Activated CD4-positive, alpha-beta T cell treated with anti-CD3 and anti-CD28 coated beads for 36 hours (primary cell): ENCODE data around the gene CDKN2AIP. TPM values are rescaled to one million over a fixed set of nuclear protein-coding genes. Genes with fewer than 3 reads are reported as not detected.
"Not testable (repeated sequence)": the region's sequence is repeated elsewhere in the genome, so short reads cannot be mapped to it uniquely, and the experiment has no call there.

ENCODE experiments used
- ATAC-seq: fragments of 200-7000 bp; cut with Tn5 transposase; one replicate; pipeline ENCODE4 v1.10.0; 2021; ENCODE audit warnings: mild to moderate bottlenecking, moderate library complexity
- CTCF ChIA-PET: fragments of 350-600 bp; sonication (Branson Sonifier 250); formaldehyde crosslinking; loops from one replicate; lab custom pipeline; 2021; ENCODE audit warnings: antibody characterized with exemption; lab: Charles Lee
- POLR2A ChIA-PET: fragments of 350-600 bp; sonication (Branson Sonifier 250); formaldehyde crosslinking; loops from one replicate; lab custom pipeline; 2021; ENCODE audit warnings: antibody characterized with exemption, inconsistent platforms; lab: Charles Lee
- DNase-seq: peaks from one replicate; pipeline ENCODE4 v3.0.0-alpha.2; 2020
- H3K27ac Mint-ChIP-seq: one replicate; pipeline ENCODE4 v1.8.0; 2021; ENCODE audit warnings: mixed read lengths
- H3K27me3 Mint-ChIP-seq: one replicate; pipeline ENCODE4 v1.8.0; 2021; ENCODE audit warnings: mixed read lengths
- H3K36me3 Mint-ChIP-seq: one replicate; pipeline ENCODE4 v1.8.0; 2021; ENCODE audit warnings: low read depth, mixed read lengths
- H3K4me1 Mint-ChIP-seq: one replicate; pipeline ENCODE4 v1.8.0; 2021; ENCODE audit warnings: mixed read lengths
- H3K4me3 Mint-ChIP-seq: one replicate; pipeline ENCODE4 v1.8.0; 2021; ENCODE audit warnings: mild to moderate bottlenecking, moderate library complexity, mixed read lengths
- H3K9me3 Mint-ChIP-seq: one replicate; pipeline ENCODE4 v1.8.0; 2021; ENCODE audit warnings: low read depth, mixed read lengths
- intact Hi-C, 2 experiments: fragments of 100-400 bp; cut with DNase I in 1 of 2; cut with micrococcal nuclease in 1 of 2; formaldehyde crosslinking; loops; one replicate each; pipeline versions ENCODE4 v1.14.2 to v1.15.1; 2022 to 2024; cut with DNase I, micrococcal nuclease
- total RNA-seq, 2 experiments: library from RNA; stranded (reverse); gene quantifications; one replicate each; pipeline ENCODE4 v1.2.3, GENCODE V29; 2021

Gene CDKN2AIP
- total RNA-seq, 2 experiments from 2014 or later, result 19.4 to 22.8 TPM

DNA sequence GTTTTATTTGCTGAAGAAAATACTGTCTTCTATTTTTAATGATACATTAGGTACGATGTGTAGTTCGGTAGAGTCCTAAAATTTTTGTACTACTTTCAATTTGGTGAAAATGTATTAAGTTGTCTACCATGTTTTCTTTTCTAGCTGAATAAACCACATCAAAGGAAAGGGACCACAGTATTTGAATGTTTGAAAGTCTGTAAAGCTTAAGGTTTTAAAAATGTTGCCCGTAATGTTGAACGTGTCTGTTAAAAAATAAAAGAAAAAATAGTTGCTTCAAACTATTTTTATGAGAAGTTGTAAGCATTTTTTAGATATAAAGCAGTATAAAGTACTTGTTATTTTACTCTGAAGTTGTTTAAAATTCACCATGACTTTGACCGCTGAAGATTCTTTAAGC is 3.2 kb downstream of the CDKN2AIP start:
- CTCF ChIA-PET, result interaction anchor here (0.7 to 1.9 kb wide), 4 partner anchors 15 to 70 kb away, joined by 3 to 7 read pairs (median 3); no protein-coding TSS in a partner anchor
- Mint-ChIP-seq H3K4me3 (peak overlapping the region; percentile 60), H3K4me1 (peaks cover 46% of the 10 kb centered on the region), H3K36me3 (peaks cover 56% of the 10 kb centered on the region), H3K27me3 (no peaks in the 10 kb centered on the region), H3K27ac (peak overlapping the region; percentile 8), H3K9me3 (no peaks in the 10 kb centered on the region)
- no peak for DNase-seq
- intact Hi-C loops, result loop anchor here in 1 of 2 experiments (10.0 kb wide), 2 partner anchors 1287 to 1947 kb away; partner anchors contain the start of genes ANKRD37, CENPU and LRP2BP
- no peak for ATAC-seq
- POLR2A ChIA-PET, result interaction anchor here (0.7 kb wide), 1 partner anchor 185 kb away, joined by 3 read pairs; no protein-coding TSS in a partner anchor

DNA sequence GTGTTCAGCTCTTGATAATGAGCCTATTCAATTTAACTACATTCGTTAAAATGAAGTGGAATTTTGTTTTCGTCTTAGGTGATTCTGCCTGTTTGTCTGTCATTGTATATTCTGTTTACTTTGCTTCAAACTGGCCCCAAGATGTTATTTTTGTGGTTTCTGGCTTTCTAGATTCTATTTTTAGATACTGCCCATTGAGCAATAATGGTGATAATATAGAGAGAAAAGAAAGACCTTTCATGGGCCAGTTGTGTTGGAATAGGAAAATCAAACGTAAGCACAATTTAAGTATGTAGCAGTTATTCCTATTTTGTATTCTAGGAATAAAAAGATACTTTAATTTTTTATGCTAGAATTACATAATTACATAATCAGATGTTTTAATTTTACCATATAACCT is 4.0 kb downstream of the CDKN2AIP start:
- Mint-ChIP-seq H3K27ac (peak overlapping the region; percentile 55), H3K9me3 (no peaks in the 10 kb centered on the region), H3K4me3 (no peak overlapping the region), H3K4me1 (peaks cover 39% of the 10 kb centered on the region), H3K36me3 (peaks cover 60% of the 10 kb centered on the region), H3K27me3 (no peaks in the 10 kb centered on the region)
- ATAC-seq (no peak), DNase-seq (no peak)
- POLR2A ChIA-PET, result no interaction called here
- CTCF ChIA-PET, result interaction anchor here (0.7 to 1.2 kb wide), 2 partner anchors 20 to 70 kb away, joined by 3 read pairs; no protein-coding TSS in a partner anchor
- intact Hi-C loops, result loop anchor here in 1 of 2 experiments (10.0 kb wide), 2 partner anchors 1286 to 1946 kb away; partner anchors contain the start of genes ANKRD37, CENPU and LRP2BP

DNA sequence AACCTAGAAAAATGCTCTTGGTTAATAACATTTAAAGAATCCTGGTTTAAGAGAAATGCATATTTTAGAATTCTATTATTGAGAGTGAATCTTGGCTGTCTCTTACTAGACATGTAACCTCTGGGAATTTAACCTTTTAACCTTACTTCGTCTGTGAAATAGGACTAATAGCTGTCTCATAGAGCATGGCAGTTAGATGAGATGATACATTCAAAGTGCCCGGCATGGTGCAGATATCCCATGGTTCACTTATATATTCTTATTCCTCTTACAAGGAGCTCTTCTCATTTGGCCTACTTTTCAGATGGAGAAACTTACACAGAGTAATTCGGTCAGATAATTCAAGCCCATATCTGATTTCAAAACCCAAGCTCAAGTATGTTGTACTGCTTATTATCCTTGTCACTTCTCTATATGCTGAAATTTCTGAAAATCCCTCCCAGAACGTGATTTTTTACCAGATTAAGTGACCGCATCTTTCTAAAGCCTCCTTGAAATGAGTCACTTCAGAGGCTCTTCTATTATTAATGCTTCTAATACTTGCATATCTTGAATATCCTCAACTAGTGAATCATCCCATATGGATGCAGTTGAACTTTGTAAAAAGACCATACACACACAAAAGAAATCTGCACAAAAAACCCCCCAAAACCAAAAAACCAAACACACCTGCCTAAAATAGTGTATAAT is 4.9 kb downstream of the CDKN2AIP start:
- ChIA-PET POLR2A (interaction anchor here (0.7 to 1.2 kb wide), 2 partner anchors 11 to 28 kb away, joined by 4 to 6 read pairs; no protein-coding TSS in a partner anchor), CTCF (interaction anchor here (1.0 kb wide), 1 partner anchor 42 kb away, joined by 4 read pairs; no protein-coding TSS in a partner anchor)
- Mint-ChIP-seq H3K9me3 (no peaks in the 10 kb centered on the region), H3K4me3 (no peak overlapping the region), H3K27ac (peak overlapping the region; percentile 45), H3K36me3 (peaks cover 60% of the 10 kb centered on the region), H3K4me1 (peaks cover 38% of the 10 kb centered on the region), H3K27me3 (no peaks in the 10 kb centered on the region)
- intact Hi-C loops, result loop anchor here in 1 of 2 experiments (10.0 kb wide), 2 partner anchors 1285 to 1945 kb away; partner anchors contain the start of genes ANKRD37, CENPU and LRP2BP
- DNase-seq, result no peak
- ATAC-seq, result no peak

DNA sequence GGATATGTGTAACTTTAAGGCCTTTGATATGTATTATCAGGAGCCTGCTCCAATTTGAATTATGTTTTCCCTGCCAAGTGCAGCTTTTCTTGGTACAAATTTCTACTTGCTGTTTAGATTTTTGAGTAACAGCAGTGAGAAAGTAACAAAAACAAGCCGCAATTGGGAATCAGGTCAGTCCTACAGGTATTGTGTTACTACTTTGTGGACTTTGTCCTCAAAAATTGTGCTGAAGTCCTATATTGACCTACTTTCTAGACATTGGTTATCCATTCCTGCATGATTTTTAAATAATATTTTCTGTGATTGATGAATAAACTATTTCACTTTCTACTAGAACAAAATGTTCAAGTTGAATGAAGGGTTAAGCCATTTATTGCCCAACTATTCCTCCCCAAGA is 5.7 kb downstream of the CDKN2AIP start:
- Mint-ChIP-seq H3K9me3 (no peaks in the 10 kb centered on the region), H3K4me3 (no peak overlapping the region), H3K36me3 (peaks cover 62% of the 10 kb centered on the region), H3K4me1 (peaks cover 41% of the 10 kb centered on the region), H3K27me3 (no peaks in the 10 kb centered on the region), H3K27ac (peak overlapping the region; percentile 31)
- ChIA-PET POLR2A (interaction anchor here (1.2 kb wide), 1 partner anchor 10 kb away, joined by 6 read pairs; no protein-coding TSS in a partner anchor), CTCF (interaction anchor here (0.6 kb wide), 1 partner anchor 466 kb away, joined by 5 read pairs; no protein-coding TSS in a partner anchor)
- ATAC-seq (no peak), DNase-seq (no peak)
- intact Hi-C loops, result no loop called here

DNA sequence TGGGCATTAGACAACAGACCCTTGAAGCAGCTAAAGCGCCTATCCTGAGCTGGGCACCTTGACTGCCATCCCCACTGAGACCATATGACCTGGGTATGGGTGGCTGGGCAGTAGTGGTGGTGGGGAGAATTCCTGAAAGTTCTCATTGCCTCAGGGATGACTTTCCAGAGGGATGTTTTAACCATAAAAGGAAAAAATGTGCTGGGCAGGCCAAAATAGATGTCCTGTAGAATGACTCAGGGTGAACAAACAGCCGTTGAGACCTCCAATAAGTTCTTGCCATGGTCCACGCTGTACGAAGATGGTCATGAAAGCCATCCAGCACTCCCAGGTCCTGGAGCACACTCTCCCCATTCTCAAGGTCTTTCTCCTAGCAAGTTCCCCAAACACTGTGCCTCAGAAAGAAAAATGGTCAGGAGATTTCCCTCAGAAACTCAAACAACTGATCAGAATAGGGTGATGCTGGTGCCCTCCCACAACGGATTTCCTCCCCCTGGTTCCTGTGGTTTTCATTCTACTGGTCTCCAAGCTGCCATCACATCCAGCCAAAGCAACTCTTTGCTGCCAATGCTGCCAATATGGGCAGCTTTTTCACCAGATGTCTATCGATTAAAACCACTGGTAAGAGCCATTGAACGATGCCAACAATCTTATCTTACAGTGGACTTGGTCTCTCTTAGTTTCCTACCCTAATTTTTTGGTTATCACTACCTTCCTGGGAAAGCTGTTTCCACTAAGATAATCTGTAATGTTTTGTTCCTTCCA is 11.2 kb downstream of the CDKN2AIP start:
- intact Hi-C loops, result no loop called here
- H3K27me3 Mint-ChIP-seq, result no peaks in the 10 kb centered on the region
- ChIA-PET CTCF (no interaction called here), POLR2A (no interaction called here)
- no peak overlapping the region for H3K27ac Mint-ChIP-seq
- H3K4me3 Mint-ChIP-seq, result no peak overlapping the region
- H3K4me1 Mint-ChIP-seq, result peaks cover 16% of the 10 kb centered on the region
- no peak for ATAC-seq
- H3K9me3 Mint-ChIP-seq, result no peaks in the 10 kb centered on the region
- DNase-seq, result no peak
- H3K36me3 Mint-ChIP-seq, result peaks cover 17% of the 10 kb centered on the region

DNA sequence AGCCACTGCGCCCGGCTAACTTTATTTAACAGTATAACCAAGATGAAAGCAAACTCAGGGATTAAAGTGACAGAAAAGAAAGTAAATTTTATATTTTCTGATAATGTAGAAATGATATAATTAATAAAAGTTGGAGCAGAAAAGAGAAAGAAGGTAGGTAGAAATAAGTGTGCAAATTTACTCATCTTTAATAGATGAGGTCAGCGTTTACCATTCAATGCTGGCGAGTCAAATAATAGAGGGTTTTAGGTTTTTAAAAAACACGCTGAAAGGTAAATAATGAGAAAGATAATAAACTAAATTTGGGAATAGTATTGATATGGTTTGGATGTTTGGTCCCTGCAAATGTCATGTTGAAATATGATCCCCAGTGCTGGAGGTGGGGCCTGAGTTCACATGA is 13.6 kb downstream of the CDKN2AIP start:
- CTCF ChIA-PET, result no interaction called here

DNA sequence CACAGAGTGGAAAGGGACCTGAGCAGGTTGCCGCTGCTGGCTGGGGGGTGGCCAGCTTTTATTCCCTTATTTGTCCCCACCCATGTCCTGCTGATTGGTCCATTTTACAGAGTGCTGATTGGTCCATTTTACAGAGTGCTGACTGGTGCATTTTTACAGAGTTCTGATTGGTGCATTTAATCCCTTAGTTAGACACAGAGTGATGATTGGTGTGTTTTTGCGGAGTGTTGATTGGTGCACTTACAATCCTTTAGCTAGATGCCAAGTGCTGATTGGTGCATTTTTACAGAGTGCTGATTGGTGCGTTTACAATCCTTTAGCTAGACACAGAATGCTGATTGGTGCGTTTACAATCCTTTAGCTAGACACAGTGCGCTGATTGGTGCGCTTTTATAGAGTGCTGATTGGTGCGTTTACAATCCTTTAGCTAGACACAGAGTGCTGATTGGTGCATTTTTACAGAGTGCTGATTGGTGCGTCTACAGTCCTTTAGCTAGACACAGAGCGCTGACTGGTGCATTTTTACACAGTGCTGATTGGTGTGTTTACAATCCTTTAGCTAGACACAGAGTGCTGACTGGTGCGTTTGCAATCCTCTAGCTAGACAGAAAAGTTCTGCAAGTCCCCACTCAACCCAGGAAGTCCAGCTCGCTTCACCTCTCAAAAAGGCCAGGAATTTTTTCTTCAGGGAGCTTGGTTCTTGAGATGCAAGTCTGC is 19.6 kb downstream of the CDKN2AIP start:
- POLR2A ChIA-PET, H3K4me3 Mint-ChIP-seq, H3K9me3 Mint-ChIP-seq, H3K36me3 Mint-ChIP-seq, intact Hi-C loops, DNase-seq, H3K27ac Mint-ChIP-seq, ATAC-seq, H3K4me1 Mint-ChIP-seq, H3K27me3 Mint-ChIP-seq: not testable (repeated sequence)
- CTCF ChIA-PET, result interaction anchor here (1.4 kb wide), 1 partner anchor 12 kb away, joined by 3 read pairs; no protein-coding TSS in a partner anchor

More for the DNA sequence above, 13.6 kb downstream of the CDKN2AIP start:
- Mint-ChIP-seq H3K27me3 (no peaks in the 10 kb centered on the region), H3K9me3 (no peaks in the 10 kb centered on the region), H3K36me3 (peaks cover 4% of the 10 kb centered on the region), H3K27ac (no peak overlapping the region), H3K4me1 (peaks cover 12% of the 10 kb centered on the region), H3K4me3 (no peak overlapping the region)
- DNase-seq (no peak), ATAC-seq (no peak)
- POLR2A ChIA-PET, result no interaction called here
- intact Hi-C loops, result no loop called here

DNA sequence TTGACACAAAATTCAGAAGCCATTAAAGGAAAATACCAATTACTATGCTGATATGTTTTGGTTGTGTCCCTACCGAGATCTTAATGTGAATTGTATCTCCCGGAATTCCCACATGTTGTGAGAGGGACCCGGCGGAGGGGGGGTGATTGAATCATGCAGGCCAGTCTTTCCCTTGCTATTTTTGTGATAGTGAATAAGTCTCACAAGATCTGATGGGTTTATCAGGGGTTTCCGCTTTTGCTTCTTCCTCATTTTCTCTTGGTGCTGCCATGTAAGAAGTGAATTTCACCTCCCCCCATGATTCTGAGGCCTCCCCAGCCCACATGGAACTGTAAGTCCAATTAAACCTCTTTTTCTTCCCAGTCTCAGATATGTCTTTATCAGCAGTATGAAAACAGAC is 21.4 kb downstream of the CDKN2AIP start:
- H3K4me3 Mint-ChIP-seq, intact Hi-C loops, H3K36me3 Mint-ChIP-seq, DNase-seq, H3K27ac Mint-ChIP-seq, CTCF ChIA-PET, H3K9me3 Mint-ChIP-seq, POLR2A ChIA-PET, H3K4me1 Mint-ChIP-seq, ATAC-seq, H3K27me3 Mint-ChIP-seq: not testable (repeated sequence)

DNA sequence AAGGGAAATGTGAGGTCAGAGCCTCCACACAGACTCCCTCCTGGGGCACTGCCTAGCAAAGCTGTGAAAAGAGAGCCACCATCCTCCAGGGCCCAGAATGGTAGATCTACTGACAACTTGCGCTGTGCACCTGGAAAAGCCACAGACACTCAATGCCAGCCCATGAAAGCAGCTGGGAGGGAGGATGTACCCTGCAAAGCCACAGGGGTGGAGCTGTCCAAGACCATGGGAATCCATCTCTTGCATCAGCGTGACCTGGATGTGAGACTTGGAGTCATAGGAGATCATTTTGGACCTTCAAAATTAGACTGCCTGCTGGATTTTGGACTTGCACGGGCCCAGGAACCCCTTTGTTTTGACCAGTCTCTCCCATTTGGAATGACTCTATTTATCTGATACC is 22.8 kb downstream of the CDKN2AIP start:
- ATAC-seq, result no peak

DNA sequence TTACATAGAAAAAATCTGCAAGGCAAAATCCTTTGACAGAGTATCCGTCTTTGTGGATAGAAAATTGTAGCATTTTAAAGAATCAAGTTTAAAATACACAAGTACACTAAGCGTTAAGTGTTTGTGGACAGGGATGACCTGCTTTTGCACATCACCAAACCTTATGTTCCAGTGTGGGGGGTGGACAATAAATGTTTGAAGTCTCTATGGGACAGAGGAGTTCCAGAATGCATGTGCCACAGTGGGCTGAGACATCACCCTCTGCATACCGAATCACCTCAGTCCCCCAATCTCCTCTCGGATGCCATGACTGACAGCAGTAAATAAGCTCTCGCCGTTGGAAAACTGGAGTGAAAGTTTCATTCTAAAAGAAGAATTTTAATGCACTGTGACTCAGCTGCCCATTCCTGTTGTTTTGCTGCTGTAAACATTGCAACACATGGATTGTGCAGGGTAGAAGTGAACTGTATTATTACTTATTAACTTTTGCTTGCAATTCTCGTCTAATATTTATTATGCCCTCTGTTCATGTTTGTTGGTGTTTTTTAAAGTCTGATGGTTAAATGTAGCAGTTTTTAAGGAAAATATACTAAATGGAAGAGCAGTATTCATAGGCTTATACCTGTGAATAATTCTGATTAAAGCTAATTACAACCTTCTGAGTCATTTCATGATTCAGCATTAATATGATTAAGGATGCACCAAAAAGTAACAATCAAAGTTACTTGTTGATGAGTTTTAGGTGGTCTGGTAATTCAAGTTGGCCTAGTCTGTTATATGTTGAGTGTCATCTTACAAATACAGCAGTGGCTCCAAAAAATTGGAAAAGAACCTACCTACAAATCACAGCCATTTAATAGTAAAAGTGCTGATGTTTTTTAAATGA is 24.0 kb downstream of the CDKN2AIP start:
- DNase-seq (no peak), ATAC-seq (no peak)
- H3K4me1 Mint-ChIP-seq, result no peaks in the 10 kb centered on the region
- ChIA-PET POLR2A (no interaction called here), CTCF (interaction anchor here (0.5 to 1.8 kb wide), 6 partner anchors 8 to 181 kb away, joined by 3 to 6 read pairs (median 3); no protein-coding TSS in a partner anchor)
- no peak overlapping the region for H3K4me3 Mint-ChIP-seq
- H3K27ac Mint-ChIP-seq, result no peak overlapping the region
- H3K27me3 Mint-ChIP-seq, result no peaks in the 10 kb centered on the region
- H3K9me3 Mint-ChIP-seq, result peaks cover 5% of the 10 kb centered on the region
- peaks cover 3% of the 10 kb centered on the region for H3K36me3 Mint-ChIP-seq
- intact Hi-C loops, result no loop called here

More for the DNA sequence above, 22.8 kb downstream of the CDKN2AIP start:
- ChIA-PET CTCF (interaction anchor here (0.7 kb wide), 1 partner anchor 131 kb away, joined by 3 read pairs; no protein-coding TSS in a partner anchor), POLR2A (no interaction called here)
- Mint-ChIP-seq H3K9me3 (peaks cover 5% of the 10 kb centered on the region), H3K36me3 (peaks cover 3% of the 10 kb centered on the region), H3K4me1 (no peaks in the 10 kb centered on the region), H3K27me3 (no peaks in the 10 kb centered on the region), H3K4me3 (no peak overlapping the region), H3K27ac (no peak overlapping the region)
- intact Hi-C loops, result no loop called here
- DNase-seq, result no peak
